Fibroblast of skin of right quadriceps (primary cell): ENCODE measurements around the gene DDX59.

ENCODE experiments used
- DNase-seq: peaks from one replicate; pipeline ENCODE4 v3.0.0-alpha.2; 2013

DDX59 gene

GRCh38 chr1:200669314-200670241, at the start of gene DDX59:
TSS of gene DDX59 (minus strand) at chr1:200669907. CDS start at chr1:200666740, 3,167 bp downstream.
- peak; percentile 98 for DNase-seq

GRCh38 chr1:200714504-200715187, 44.9 kb upstream of the DDX59 start:
- DNase-seq, result no peak

- DNase-seq, result no peak
Measured at GRCh38 chr1:200710166-200710565, 40.5 kb upstream of the DDX59 start.

GRCh38 chr1:200708769-200709168, 39.1 kb upstream of the DDX59 start:
- peak; percentile 16 for DNase-seq

- no peak for DNase-seq
Measured at GRCh38 chr1:200708161-200708560, 38.5 kb upstream of the DDX59 start.

- no peak for DNase-seq
Measured at GRCh38 chr1:200707116-200707515, 37.4 kb upstream of the DDX59 start.

GRCh38 chr1:200706111-200706814, 36.6 kb upstream of the DDX59 start:
- no peak for DNase-seq

- DNase-seq, result no peak
Measured at GRCh38 chr1:200704986-200705500, 35.3 kb upstream of the DDX59 start.

GRCh38 chr1:200699871-200700270, 30.2 kb upstream of the DDX59 start:
- peak; percentile 82 for DNase-seq

- DNase-seq, result no peak
Measured at GRCh38 chr1:200694738-200695137, 25.0 kb upstream of the DDX59 start.

GRCh38 chr1:200693327-200693726, 23.6 kb upstream of the DDX59 start:
- no peak for DNase-seq

GRCh38 chr1:200692316-200692715, 22.6 kb upstream of the DDX59 start:
- DNase-seq, result no peak

GRCh38 chr1:200686620-200687019, 16.9 kb upstream of the DDX59 start:
- no peak for DNase-seq

- no peak for DNase-seq
Measured at GRCh38 chr1:200684015-200684414, 14.3 kb upstream of the DDX59 start.

- DNase-seq, result no peak
Measured at GRCh38 chr1:200683298-200683697, 13.6 kb upstream of the DDX59 start.

GRCh38 chr1:200681231-200681630, 11.5 kb upstream of the DDX59 start:
- no peak for DNase-seq

GRCh38 chr1:200676829-200677228, 7.1 kb upstream of the DDX59 start:
- DNase-seq, result no peak

- DNase-seq, result no peak
Measured at GRCh38 chr1:200675588-200675852, 5.8 kb upstream of the DDX59 start.

GRCh38 chr1:200674838-200675587, 5.3 kb upstream of the DDX59 start:
- DNase-seq, result peak; percentile 16

GRCh38 chr1:200673952-200674823, 4.5 kb upstream of the DDX59 start:
- peak; percentile 70 for DNase-seq

GRCh38 chr1:200671235-200671786, 1.6 kb upstream of the DDX59 start:
- DNase-seq, result no peak
